GM12878 (cell line): ENCODE measurements around the gene PAIP1. TPM values are rescaled to one million over a fixed set of nuclear protein-coding genes. Genes with fewer than 3 reads are reported as not detected.
A peak's percentile ranks its signal among the peaks of the same experiment; 100 is the strongest.

Experiments used
- BACH1 ChIP-seq: fragments of 450-650 bp; IDR thresholded peaks from 2 replicates; pipeline ENCODE4 v1.6.1; 2017; ENCODE audit warnings: mild to moderate bottlenecking, borderline replicate concordance
- BCL11A ChIP-seq: IDR thresholded peaks from 2 replicates; pipeline ENCODE4 v1.6.1; 2011; ENCODE audit warnings: low read depth, low read length
- EGR1 ChIP-seq, 2 experiments: IDR thresholded peaks; 1 replicate in 1 of 2; 2 replicates in 1 of 2; pipeline ENCODE4 v1.6.1; 2011 to 2012; ENCODE audit warnings: low read depth in 2 of 2, low read length in 2 of 2, borderline replicate concordance in 1 of 2, mild to moderate bottlenecking in 1 of 2, moderate library complexity in 1 of 2
- FOXK2 ChIP-seq: fragments of 450-650 bp; IDR thresholded peaks from 2 replicates; pipeline ENCODE4 v1.6.1; 2017; ENCODE audit warnings: mild to moderate bottlenecking, moderate library complexity
- GATAD2B ChIP-seq: fragments of 450-650 bp; conservative IDR thresholded peaks from 2 replicates; pipeline ENCODE4 v1.6.1; 2017; ENCODE audit warnings: low read depth, mild to moderate bottlenecking, moderate library complexity
- HDAC6 ChIP-seq: fragments of 200-600 bp; sonication (generic); IDR thresholded peaks from one replicate; pipeline ENCODE4 v1.8.0; 2017; ENCODE audit warnings: antibody characterized with exemption; ENCODE audit not compliant: unreplicated experiment
- MYB ChIP-seq: fragments of 150-350 bp; IDR thresholded peaks from 2 replicates; pipeline ENCODE4 v1.6.1; 2014; ENCODE audit warnings: mild to moderate bottlenecking, low read depth, low read length, borderline replicate concordance
- NR2C2 ChIP-seq: IDR thresholded peaks from 2 replicates; pipeline ENCODE4 v1.6.1; 2011; ENCODE audit warnings: borderline replicate concordance, low read depth; ENCODE audit not compliant: control insufficient read depth, insufficient read length
- PAX5 ChIP-seq: IDR thresholded peaks from 2 replicates; pipeline ENCODE4 v1.6.1; 2011; ENCODE audit warnings: low read depth, low read length, borderline replicate concordance
- ZBTB33 ChIP-seq: fragments of 450-650 bp; IDR thresholded peaks from 2 replicates; pipeline ENCODE4 v1.6.1; 2017; ENCODE audit warnings: mild to moderate bottlenecking
- ZNF24 ChIP-seq: fragments of 450-650 bp; IDR thresholded peaks from 2 replicates; pipeline ENCODE4 v1.6.1; 2017; ENCODE audit warnings: antibody characterized with exemption, mild to moderate bottlenecking
- ZNF384 ChIP-seq: IDR thresholded peaks from 2 replicates; pipeline ENCODE4 v1.6.1; 2012; ENCODE audit warnings: low read depth, mild to moderate bottlenecking, low read length, improper control_type of control experiment, borderline replicate concordance
- ZNF687 ChIP-seq: fragments of 450-650 bp; IDR thresholded peaks from 2 replicates; pipeline ENCODE4 v1.6.1; 2017; ENCODE audit warnings: mild to moderate bottlenecking, moderate library complexity
- polyA plus RNA-seq, 11 experiments: library from polyadenylated mRNA; depleted of rRNA in 4 of 11; unstranded in 6 of 11; stranded (reverse) in 5 of 11; fragments of >200 nt; fragmentation: Nextera tagmentation in 4 of 11; fragmentation: Illumina TruSeq in 1 of 11; extraction: Ambion mirVana in 4 of 11; extraction: Trizol in 1 of 11; gene quantifications; 1 replicate in 1 of 11; 2 replicates in 10 of 11; pipeline versions ENCODE4 v1.2.1 to v1.2.3, GENCODE V29; 2011 to 2016; ENCODE audit warnings: inconsistent platforms in 2 of 11, missing spikeins in 2 of 11, low read depth in 1 of 11
- total RNA-seq, 4 experiments: library from RNA; depleted of rRNA in 3 of 4; stranded (reverse); fragments of >200 nt in 3 of 4; fragmentation: Illumina TruSeq in 1 of 4; extraction: Trizol in 1 of 4; gene quantifications; 2 replicates each; pipeline versions ENCODE4 v1.2.1 to v1.2.3, GENCODE V29; 2013 to 2021
- TF ChIP-seq, protein P1 (sequence below): IDR thresholded peaks from 2 replicates; pipeline ENCODE4 v1.6.1; 2012; ENCODE audit warnings: low read depth, low read length, improper control_type of control experiment
- TF ChIP-seq, protein P2 (sequence below): IDR thresholded peaks from 2 replicates; pipeline ENCODE4 v1.6.1; 2012; ENCODE audit warnings: low read length, inconsistent platforms
- TF ChIP-seq, protein P3 (sequence below): IDR thresholded peaks from 2 replicates; pipeline ENCODE4 v1.6.1; 2011; ENCODE audit warnings: borderline replicate concordance, low read depth, mild to moderate bottlenecking, moderate library complexity, low read length; ENCODE audit not compliant: insufficient read depth, poor library complexity, severe bottlenecking
- TF ChIP-seq, protein P4 (sequence below): IDR thresholded peaks from 2 replicates; pipeline ENCODE4 v1.6.1; 2012; ENCODE audit warnings: low read depth, low read length, improper control_type of control experiment

PAIP1 gene
- total and polyA plus RNA-seq, 10 of the 15 experiments (the other 5 are each of a cell fraction or from before 2014, with no cell fraction given) = 37.4 to 90.9 (median 57.0) TPM

GRCh38 chr5:43514816-43515677, 41.8 kb downstream of the PAIP1 start, which contains the start of gene C5orf34 (continued):
- TF ChIP-seq ZBTB33 = no peak
- TF ChIP-seq, protein P1, sequence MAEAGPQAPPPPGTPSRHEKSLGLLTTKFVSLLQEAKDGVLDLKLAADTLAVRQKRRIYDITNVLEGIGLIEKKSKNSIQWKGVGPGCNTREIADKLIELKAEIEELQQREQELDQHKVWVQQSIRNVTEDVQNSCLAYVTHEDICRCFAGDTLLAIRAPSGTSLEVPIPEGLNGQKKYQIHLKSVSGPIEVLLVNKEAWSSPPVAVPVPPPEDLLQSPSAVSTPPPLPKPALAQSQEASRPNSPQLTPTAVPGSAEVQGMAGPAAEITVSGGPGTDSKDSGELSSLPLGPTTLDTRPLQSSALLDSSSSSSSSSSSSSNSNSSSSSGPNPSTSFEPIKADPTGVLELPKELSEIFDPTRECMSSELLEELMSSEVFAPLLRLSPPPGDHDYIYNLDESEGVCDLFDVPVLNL = peak; percentile 94
- TF ChIP-seq BACH1 = no peak
- TF ChIP-seq ZNF384 = no peak
- TF ChIP-seq ZNF687 = no peak
- TF ChIP-seq NR2C2 = no peak
- TF ChIP-seq, protein P2, sequence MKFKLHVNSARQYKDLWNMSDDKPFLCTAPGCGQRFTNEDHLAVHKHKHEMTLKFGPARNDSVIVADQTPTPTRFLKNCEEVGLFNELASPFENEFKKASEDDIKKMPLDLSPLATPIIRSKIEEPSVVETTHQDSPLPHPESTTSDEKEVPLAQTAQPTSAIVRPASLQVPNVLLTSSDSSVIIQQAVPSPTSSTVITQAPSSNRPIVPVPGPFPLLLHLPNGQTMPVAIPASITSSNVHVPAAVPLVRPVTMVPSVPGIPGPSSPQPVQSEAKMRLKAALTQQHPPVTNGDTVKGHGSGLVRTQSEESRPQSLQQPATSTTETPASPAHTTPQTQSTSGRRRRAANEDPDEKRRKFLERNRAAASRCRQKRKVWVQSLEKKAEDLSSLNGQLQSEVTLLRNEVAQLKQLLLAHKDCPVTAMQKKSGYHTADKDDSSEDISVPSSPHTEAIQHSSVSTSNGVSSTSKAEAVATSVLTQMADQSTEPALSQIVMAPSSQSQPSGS = no peak; the same call in 1 of the 2 replicates
- no peak for TF ChIP-seq ZNF24
- TF ChIP-seq, protein P3, sequence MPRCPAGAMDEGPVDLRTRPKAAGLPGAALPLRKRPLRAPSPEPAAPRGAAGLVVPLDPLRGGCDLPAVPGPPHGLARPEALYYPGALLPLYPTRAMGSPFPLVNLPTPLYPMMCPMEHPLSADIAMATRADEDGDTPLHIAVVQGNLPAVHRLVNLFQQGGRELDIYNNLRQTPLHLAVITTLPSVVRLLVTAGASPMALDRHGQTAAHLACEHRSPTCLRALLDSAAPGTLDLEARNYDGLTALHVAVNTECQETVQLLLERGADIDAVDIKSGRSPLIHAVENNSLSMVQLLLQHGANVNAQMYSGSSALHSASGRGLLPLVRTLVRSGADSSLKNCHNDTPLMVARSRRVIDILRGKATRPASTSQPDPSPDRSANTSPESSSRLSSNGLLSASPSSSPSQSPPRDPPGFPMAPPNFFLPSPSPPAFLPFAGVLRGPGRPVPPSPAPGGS = no peak
- no peak for TF ChIP-seq BCL11A
- no peak for TF ChIP-seq EGR1 (IDR thresholded peaks at IDR 0.05; ENCODE audit: borderline replicate concordance in 1 of 2, low read depth in 2 of 2, low read length in 2 of 2)
- TF ChIP-seq FOXK2 = peak; percentile 63
- TF ChIP-seq, protein P4, sequence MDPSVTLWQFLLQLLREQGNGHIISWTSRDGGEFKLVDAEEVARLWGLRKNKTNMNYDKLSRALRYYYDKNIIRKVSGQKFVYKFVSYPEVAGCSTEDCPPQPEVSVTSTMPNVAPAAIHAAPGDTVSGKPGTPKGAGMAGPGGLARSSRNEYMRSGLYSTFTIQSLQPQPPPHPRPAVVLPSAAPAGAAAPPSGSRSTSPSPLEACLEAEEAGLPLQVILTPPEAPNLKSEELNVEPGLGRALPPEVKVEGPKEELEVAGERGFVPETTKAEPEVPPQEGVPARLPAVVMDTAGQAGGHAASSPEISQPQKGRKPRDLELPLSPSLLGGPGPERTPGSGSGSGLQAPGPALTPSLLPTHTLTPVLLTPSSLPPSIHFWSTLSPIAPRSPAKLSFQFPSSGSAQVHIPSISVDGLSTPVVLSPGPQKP = no peak
- 0 out of 2 replicates have a peak, but pooled peaks have one; percentile 33 for TF ChIP-seq GATAD2B
- TF ChIP-seq HDAC6 = peak; percentile 57
- TF ChIP-seq MYB = no peak
- no peak for TF ChIP-seq PAX5
